Mesenchymal stem cell (in vitro differentiated cells and primary cell): ENCODE results near the gene GNAO1.
A peak's percentile ranks its signal among the peaks of the same experiment; 100 is the strongest.

Source experiments
- DNase-seq: peaks from one replicate; pipeline ENCODE4 v3.0.0-alpha.2; 2013
- H2AFZ ChIP-seq: one replicate; pipeline ENCODE4 v1.6.1; 2013; ENCODE audit warnings: low read depth, mild to moderate bottlenecking, control low read depth, inconsistent platforms, low read length, moderate library complexity
- H2AK5ac ChIP-seq: 2 replicates; pipeline ENCODE4 v1.6.1; 2013; ENCODE audit warnings: low read length, moderate library complexity, mild to moderate bottlenecking, inconsistent platforms; ENCODE audit not compliant: severe bottlenecking
- H2BK120ac ChIP-seq: one replicate; pipeline ENCODE4 v1.6.1; 2013; ENCODE audit warnings: low read depth, mild to moderate bottlenecking, inconsistent platforms, low read length, moderate library complexity
- H2BK12ac ChIP-seq, 2 experiments: one replicate each; pipeline ENCODE4 v1.6.1; 2013; ENCODE audit warnings: inconsistent platforms in 2 of 2, low read length in 2 of 2, mild to moderate bottlenecking in 2 of 2, moderate library complexity in 2 of 2, control low read depth in 1 of 2
- H2BK15ac ChIP-seq: one replicate; pipeline ENCODE4 v1.6.1; 2013; ENCODE audit warnings: mild to moderate bottlenecking, low read depth, inconsistent platforms; ENCODE audit not compliant: poor library complexity, severe bottlenecking
- H2BK5ac ChIP-seq: 2 replicates; pipeline ENCODE4 v1.6.1; 2013; ENCODE audit warnings: low read depth, mild to moderate bottlenecking, low read length, control low read depth, inconsistent platforms; ENCODE audit not compliant: poor library complexity, severe bottlenecking
- H3K14ac ChIP-seq, 2 experiments: one replicate each; pipeline ENCODE4 v1.6.1; 2013; ENCODE audit warnings: inconsistent platforms in 2 of 2, low read length in 2 of 2, control low read depth in 1 of 2, mild to moderate bottlenecking in 1 of 2, moderate library complexity in 1 of 2
- H3K18ac ChIP-seq, 2 experiments: one replicate each; pipeline ENCODE4 v1.6.1; 2013; ENCODE audit warnings: inconsistent platforms in 2 of 2, low read length in 2 of 2, control low read depth in 1 of 2, low read depth in 1 of 2, mild to moderate bottlenecking in 1 of 2
- H3K23ac ChIP-seq, 2 experiments: one replicate each; pipeline ENCODE4 v1.6.1; 2013; ENCODE audit warnings: inconsistent platforms in 2 of 2, low read length in 2 of 2, mild to moderate bottlenecking in 2 of 2, moderate library complexity in 2 of 2, control low read depth in 1 of 2
- H3K27ac ChIP-seq: 2 replicates; pipeline ENCODE4 v1.5.1; 2013; ENCODE audit warnings: mild to moderate bottlenecking, moderate library complexity, low read length, control low read depth, inconsistent platforms; ENCODE audit not compliant: poor library complexity, severe bottlenecking
- H3K27me3 ChIP-seq, 2 experiments: 2 replicates each; pipeline versions ENCODE4 v1.6.1 to v1.7.0; 2013; ENCODE audit warnings: low read length in 2 of 2, mild to moderate bottlenecking in 2 of 2, moderate library complexity in 2 of 2, control low read depth in 1 of 2, inconsistent platforms in 1 of 2; ENCODE audit not compliant: control insufficient read depth in 1 of 2, insufficient read depth in 1 of 2
- H3K36me3 ChIP-seq, 2 experiments: 2 replicates each; pipeline versions ENCODE4 v1.6.1 to v1.7.0; 2013; ENCODE audit warnings: low read length in 2 of 2, control low read depth in 1 of 2, inconsistent platforms in 1 of 2, low read depth in 1 of 2, mild to moderate bottlenecking in 1 of 2; ENCODE audit not compliant: insufficient read depth in 2 of 2, control insufficient read depth in 1 of 2
- H3K4ac ChIP-seq, 2 experiments: one replicate each; pipeline ENCODE4 v1.6.1; 2013; ENCODE audit warnings: inconsistent platforms in 2 of 2, low read length in 2 of 2, mild to moderate bottlenecking in 2 of 2, moderate library complexity in 2 of 2, control low read depth in 1 of 2, low read depth in 1 of 2
- H3K4me1 ChIP-seq: 2 replicates; pipeline ENCODE4 v1.6.1; 2013; ENCODE audit warnings: low read depth, low read length, control low read depth; ENCODE audit not compliant: control insufficient read depth, insufficient read depth
- H3K4me2 ChIP-seq: 2 replicates; pipeline ENCODE4 v1.6.1; 2013; ENCODE audit warnings: low read length, mild to moderate bottlenecking, inconsistent platforms; ENCODE audit not compliant: poor library complexity, severe bottlenecking
- H3K4me3 ChIP-seq, 2 experiments: 2 replicates each; pipeline versions ENCODE4 v1.5.1 to v1.7.0; 2013; ENCODE audit warnings: low read length in 2 of 2, mild to moderate bottlenecking in 2 of 2, control low read depth in 1 of 2, low read depth in 1 of 2; ENCODE audit not compliant: insufficient read depth in 1 of 2
- H3K79me1 ChIP-seq: replicated peaks from 2 replicates; pipeline ENCODE4 v1.6.1; 2013; ENCODE audit warnings: mild to moderate bottlenecking, control low read depth, low read length, inconsistent platforms; ENCODE audit not compliant: poor library complexity, severe bottlenecking
- H3K9ac ChIP-seq: 2 replicates; pipeline ENCODE4 v1.7.0; 2013; ENCODE audit warnings: mild to moderate bottlenecking, low read length, moderate library complexity
- H3K9me3 ChIP-seq: 2 replicates; pipeline ENCODE4 v1.7.0; 2013; ENCODE audit warnings: mild to moderate bottlenecking, low read length; ENCODE audit not compliant: control insufficient read depth
- H4K8ac ChIP-seq: one replicate; pipeline ENCODE4 v1.6.1; 2013; ENCODE audit warnings: inconsistent platforms, mild to moderate bottlenecking, low read length, moderate library complexity
- H4K91ac ChIP-seq: one replicate; pipeline ENCODE4 v1.6.1; 2013; ENCODE audit warnings: mild to moderate bottlenecking, low read length, inconsistent platforms
- WGBS: methylation state at CpG from one replicate; pipeline ENCODE4 v1.1.7; 2013; ENCODE audit warnings: mixed read lengths; 5-methylcytosine and 5-hydroxymethylcytosine counted together

GNAO1 gene

DNA sequence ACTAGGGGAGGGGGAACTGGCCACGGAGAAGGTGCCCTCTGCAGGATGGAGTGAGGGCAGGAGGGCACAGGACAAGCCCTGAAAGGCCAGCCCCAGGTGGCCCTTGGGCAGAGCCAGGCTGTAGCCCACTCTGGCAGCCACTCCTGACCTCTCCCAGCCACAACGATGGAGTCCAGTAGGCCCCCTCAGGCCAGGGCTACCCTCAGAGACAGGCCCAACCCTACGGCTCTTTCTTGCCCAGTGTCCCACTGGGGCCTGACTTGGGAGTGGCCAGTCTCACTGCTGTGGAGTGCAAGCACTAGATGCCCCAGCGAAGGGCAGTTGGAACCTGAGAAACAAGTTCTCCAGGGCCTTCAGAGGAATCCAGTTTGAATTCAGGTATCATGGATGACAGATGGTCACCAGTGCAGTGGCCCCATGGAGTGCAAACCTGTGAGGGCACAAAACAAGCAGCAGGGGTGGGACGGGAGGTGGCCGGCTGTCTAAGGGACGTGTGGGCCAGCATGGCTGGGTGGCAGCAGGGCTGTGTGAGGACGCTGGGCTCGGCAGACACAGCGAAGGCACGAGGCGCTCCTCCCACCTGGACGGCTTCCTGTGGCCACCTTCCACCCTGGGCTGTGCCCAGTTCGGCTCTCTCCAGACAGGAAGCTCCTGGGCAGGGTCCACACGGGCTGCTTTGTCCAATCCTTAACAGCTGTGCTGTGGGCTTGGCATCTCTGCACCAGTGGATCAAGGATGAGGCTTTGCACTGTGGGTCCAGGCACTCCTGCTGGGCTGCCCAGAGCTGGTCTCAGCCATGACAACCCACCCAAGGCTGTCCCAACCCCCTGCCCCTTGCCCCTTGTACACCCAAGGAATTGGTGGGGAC is 162.0 kb downstream of the GNAO1 start:
- H3K4me1 ChIP-seq, result peaks cover 12% of the 10 kb centered on the region
- no peaks in the 10 kb centered on the region for H3K79me1 ChIP-seq
- H2BK5ac ChIP-seq, result no peak overlapping the region
- H2BK12ac ChIP-seq, result no peak overlapping the region
- H4K91ac ChIP-seq, result no peak overlapping the region
- 86% methylated on average over 15 of the region's 15 CpGs for WGBS
- no peak overlapping the region for H3K4me3 ChIP-seq
- no peak overlapping the region for H3K23ac ChIP-seq
- no peak overlapping the region for H3K27ac ChIP-seq
- H3K9me3 ChIP-seq, result no peaks in the 10 kb centered on the region
- no peak overlapping the region for H4K8ac ChIP-seq
- no peak overlapping the region for H2AFZ ChIP-seq
- no peak overlapping the region for H2AK5ac ChIP-seq
- H3K36me3 ChIP-seq, result no peaks in the 10 kb centered on the region
- H3K4me2 ChIP-seq, result no peak overlapping the region
- no peak for DNase-seq
- H3K14ac ChIP-seq, result no peak overlapping the region
- H3K4ac ChIP-seq, result no peak overlapping the region
- no peak overlapping the region for H3K18ac ChIP-seq
- H2BK15ac ChIP-seq, result no peak overlapping the region
- H3K27me3 ChIP-seq, result peaks cover 15 to 41% of the 10 kb centered on the region in 2 experiments
- no peak overlapping the region for H2BK120ac ChIP-seq
- no peak overlapping the region for H3K9ac ChIP-seq

GRCh38 chr16:56354016-56354415 is 162.7 kb downstream of the GNAO1 start:
- H2BK5ac ChIP-seq, result no peak overlapping the region
- peaks cover 12% of the 10 kb centered on the region for H3K4me1 ChIP-seq
- H3K79me1 ChIP-seq, result no peaks in the 10 kb centered on the region
- DNase-seq, result no peak
- 99% methylated on average over 7 of the region's 7 CpGs for WGBS
- H3K4ac ChIP-seq, result no peak overlapping the region
- H3K9ac ChIP-seq, result no peak overlapping the region
- H3K27me3 ChIP-seq, result peaks cover 15 to 39% of the 10 kb centered on the region in 2 experiments
- H3K4me2 ChIP-seq, result no peak overlapping the region
- no peaks in the 10 kb centered on the region for H3K36me3 ChIP-seq
- H3K4me3 ChIP-seq, result no peak overlapping the region
- H4K8ac ChIP-seq, result no peak overlapping the region
- H3K14ac ChIP-seq, result no peak overlapping the region
- H2BK12ac ChIP-seq, result no peak overlapping the region
- H3K23ac ChIP-seq, result no peak overlapping the region
- no peaks in the 10 kb centered on the region for H3K9me3 ChIP-seq
- H3K18ac ChIP-seq, result no peak overlapping the region
- H2BK120ac ChIP-seq, result no peak overlapping the region
- H2AFZ ChIP-seq, result no peak overlapping the region
- no peak overlapping the region for H2BK15ac ChIP-seq
- no peak overlapping the region for H4K91ac ChIP-seq
- H3K27ac ChIP-seq, result no peak overlapping the region
- H2AK5ac ChIP-seq, result no peak overlapping the region

GRCh38 chr16:56354746-56355145 is 163.5 kb downstream of the GNAO1 start:
- Histone ChIP-seq H4K8ac (no peak overlapping the region), H2BK12ac (no peak overlapping the region), H3K27me3 (peaks cover 15 to 32% of the 10 kb centered on the region in 2 experiments), H3K14ac (no peak overlapping the region), H3K4me2 (no peak overlapping the region), H3K4me1 (peaks cover 12% of the 10 kb centered on the region), H2AK5ac (no peak overlapping the region), H3K79me1 (no peaks in the 10 kb centered on the region), H3K9ac (no peak overlapping the region), H3K36me3 (no peaks in the 10 kb centered on the region), H3K18ac (no peak overlapping the region), H2AFZ (no peak overlapping the region), H3K23ac (no peak overlapping the region), H2BK120ac (no peak overlapping the region), H3K9me3 (no peaks in the 10 kb centered on the region), H3K4ac (no peak overlapping the region), H2BK5ac (no peak overlapping the region), H2BK15ac (no peak overlapping the region), H3K4me3 (no peak overlapping the region), H3K27ac (no peak overlapping the region), H4K91ac (no peak overlapping the region)
- DNase-seq, result no peak
- WGBS, result 98% methylated on average over 13 of the region's 17 CpGs

DNA sequence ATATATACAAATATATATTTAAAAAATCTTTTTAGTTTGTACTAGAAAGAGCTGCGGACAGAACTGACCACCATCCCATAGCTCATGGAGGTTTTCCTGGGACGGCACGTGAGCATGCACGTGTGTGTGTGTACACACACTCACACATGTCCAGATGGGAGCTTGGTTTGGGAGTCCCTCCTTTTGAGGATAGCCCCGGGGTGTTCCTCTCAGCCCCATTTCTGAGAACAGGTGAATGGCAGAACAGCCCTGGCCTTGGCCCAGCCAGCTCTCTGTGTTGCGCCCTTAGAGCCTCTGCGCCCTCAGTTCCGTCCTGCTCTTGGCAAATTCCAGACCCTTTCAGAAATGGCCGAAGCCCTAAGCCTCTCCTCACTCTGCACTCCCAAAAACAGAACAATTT is 163.9 kb downstream of the GNAO1 start:
- H2BK120ac ChIP-seq, result no peak overlapping the region
- no peak overlapping the region for H3K4me2 ChIP-seq
- no peak overlapping the region for H3K27ac ChIP-seq
- no peak overlapping the region for H3K9ac ChIP-seq
- peaks cover 12% of the 10 kb centered on the region for H3K4me1 ChIP-seq
- H2AK5ac ChIP-seq, result peak overlapping the region; percentile 65
- no peak overlapping the region for H2BK12ac ChIP-seq
- H4K91ac ChIP-seq, result no peak overlapping the region
- 96% methylated on average over 8 of the region's 9 CpGs for WGBS
- DNase-seq, result no peak
- H3K27me3 ChIP-seq, result peaks cover 15 to 27% of the 10 kb centered on the region in 2 experiments
- peaks cover 2% of the 10 kb centered on the region for H3K79me1 ChIP-seq
- no peak overlapping the region for H3K23ac ChIP-seq
- no peak overlapping the region for H3K18ac ChIP-seq
- H3K36me3 ChIP-seq, result peaks cover 2 to 4% of the 10 kb centered on the region in 2 experiments
- H2BK15ac ChIP-seq, result no peak overlapping the region
- no peaks in the 10 kb centered on the region for H3K9me3 ChIP-seq
- no peak overlapping the region for H3K4ac ChIP-seq
- no peak overlapping the region for H2BK5ac ChIP-seq
- no peak overlapping the region for H3K14ac ChIP-seq
- peak overlapping the region; percentile 19 for H2AFZ ChIP-seq
- no peak overlapping the region for H3K4me3 ChIP-seq
- H4K8ac ChIP-seq, result no peak overlapping the region
